ENCODE results near the gene IQSEC1. TPM values are rescaled to one million over a fixed set of nuclear protein-coding genes. Genes with fewer than 3 reads are reported as not detected.

The IQSEC1 gene
- total and polyA plus RNA-seq, 10 of the 15 experiments (the other 5 are each of a cell fraction or from before 2014, with no cell fraction given) = 0.92 to 55.2 (median 8.5) TPM

GRCh38 chr3:13066236-13066635, 7.0 kb downstream of the IQSEC1 start:
- intact Hi-C loops (cut with micrococcal nuclease; ENCODE audit: unreplicated experiment) = no loop called here
- ChIA-PET RAD21 (ENCODE audit: unreplicated experiment) (no interaction called here), CTCF (interaction anchor here (0.9 kb wide), 1 partner anchor 19 kb away, joined by 4 read pairs; no protein-coding TSS in a partner anchor), POLR2A (interaction anchor here (1.0 to 1.5 kb wide), 2 partner anchors 44 to 54 kb away, joined by 4 read pairs; no protein-coding TSS in a partner anchor), SMC1A (ENCODE audit: uncharacterized antibody, unreplicated experiment) (interaction anchor here (1.0 to 1.2 kb wide), 2 partner anchors 18 to 19 kb away, joined by 4 to 5 read pairs; no protein-coding TSS in a partner anchor)
- no peak; the same call in 2 of the 3 replicates for ATAC-seq
- 34% methylated on average over 11 of the region's 11 CpGs for WGBS (ENCODE audit: insufficient coverage, insufficient replicate concordance, low lambda C conversion rate, missing lambda C conversion rate)
- no peak for FAIRE-seq
- Histone ChIP-seq H3K4me2 (ENCODE audit: control insufficient read depth, insufficient read depth) (peak overlapping the region; percentile 31; the same call in 1 of the 2 replicates), H3K79me2 (ENCODE audit: control insufficient read depth, insufficient read depth, low read length) (peaks cover 48% of the 10 kb centered on the region), H4K20me1 (ENCODE audit: control insufficient read depth, insufficient read depth) (no peaks in the 10 kb centered on the region), H3K27me3 (replicated peaks in 1 of 2; ENCODE audit: control insufficient read depth in 2 of 2, insufficient read depth in 2 of 2, low read length in 1 of 2) (no peaks in the 10 kb centered on the region), H3K9me3 (replicated peaks; ENCODE audit: control insufficient read depth, insufficient read depth, low read length) (no peaks in the 10 kb centered on the region), H3K9ac (ENCODE audit: control insufficient read depth, insufficient read depth, low read length) (peak overlapping the region; percentile 20; the same call in 1 of the 2 replicates), H2AFZ (ENCODE audit: control insufficient read depth, low read depth, low read length) (peak overlapping the region; percentile 66), H3K4me3 (no peak overlapping the region), H3K36me3 (ENCODE audit: control insufficient read depth in 2 of 2, insufficient read depth in 2 of 2, low read length in 1 of 2) (peaks cover 0 to 2% of the 10 kb centered on the region in 2 experiments; a peak in 1 of 4 replicates), H3K27ac (ENCODE audit: control insufficient read depth, insufficient read depth) (no peak overlapping the region), H3K4me1 (ENCODE audit: control insufficient read depth, insufficient read depth, low read length) (peaks cover 38% of the 10 kb centered on the region)
- in situ Hi-C loops (cut with MboI) = no loop called here
- BruUV-seq (replicated peaks) = no TSS peak
- no peak for DNase-seq (ENCODE audit: low read depth, low spot score)
- TF ChIP-seq JUND (IDR thresholded peaks at IDR 0.05; ENCODE audit: low read depth, low read length) (no peak), POLR2A (IDR thresholded peaks at IDR 0.05; ENCODE audit: low read depth, low read length) (peak; percentile 44), PKNOX1 (IDR thresholded peaks at IDR 0.05) (peak; percentile 20; the same call in 1 of the 2 replicates), TARDBP (IDR thresholded peaks at IDR 0.05; ENCODE audit: borderline replicate concordance) (no peak)

GRCh38 chr3:13065727-13066126, 7.5 kb downstream of the IQSEC1 start:
- no peak overlapping the region for H3K9ac ChIP-seq (ENCODE audit: control insufficient read depth, insufficient read depth, low read length)
- DNase-seq (ENCODE audit: low read depth, low spot score) (no peak), ATAC-seq (no peak), FAIRE-seq (no peak)
- CTCF ChIA-PET = interaction anchor here (1.0 kb wide), 1 partner anchor 26 kb away, joined by 3 read pairs; no protein-coding TSS in a partner anchor
- no TSS peak for BruUV-seq (replicated peaks)
- no peaks in the 10 kb centered on the region for H4K20me1 ChIP-seq (ENCODE audit: control insufficient read depth, insufficient read depth)
- in situ Hi-C loops (cut with MboI) = no loop called here
- RAD21 ChIA-PET (ENCODE audit: unreplicated experiment) = no interaction called here
- H3K27me3 ChIP-seq (replicated peaks in 1 of 2; ENCODE audit: control insufficient read depth in 2 of 2, insufficient read depth in 2 of 2, low read length in 1 of 2) = no peaks in the 10 kb centered on the region
- H3K4me3 ChIP-seq = no peak overlapping the region
- H3K27ac ChIP-seq (ENCODE audit: control insufficient read depth, insufficient read depth) = no peak overlapping the region
- intact Hi-C loops (cut with micrococcal nuclease; ENCODE audit: unreplicated experiment) = no loop called here
- H3K4me1 ChIP-seq (ENCODE audit: control insufficient read depth, insufficient read depth, low read length) = peaks cover 34% of the 10 kb centered on the region
- SMC1A ChIA-PET (ENCODE audit: uncharacterized antibody, unreplicated experiment) = interaction anchor here (0.6 to 1.6 kb wide), 3 partner anchors 10 to 353 kb away, joined by 3 read pairs; no protein-coding TSS in a partner anchor
- POLR2A ChIA-PET = interaction anchor here (1.0 kb wide), 1 partner anchor 53 kb away, joined by 4 read pairs; no protein-coding TSS in a partner anchor
- WGBS (ENCODE audit: insufficient coverage, insufficient replicate concordance, low lambda C conversion rate, missing lambda C conversion rate) = 59% methylated on average over 4 of the region's 4 CpGs
- H3K4me2 ChIP-seq (ENCODE audit: control insufficient read depth, insufficient read depth) = no peak overlapping the region
- no peaks in the 10 kb centered on the region for H3K9me3 ChIP-seq (replicated peaks; ENCODE audit: control insufficient read depth, insufficient read depth, low read length)
- H3K36me3 ChIP-seq (ENCODE audit: control insufficient read depth in 2 of 2, insufficient read depth in 2 of 2, low read length in 1 of 2) = peaks cover 0 to 2% of the 10 kb centered on the region in 2 experiments; a peak in 1 of 4 replicates
- peak overlapping the region; percentile 66; the same call in 1 of the 2 replicates for H2AFZ ChIP-seq (ENCODE audit: control insufficient read depth, low read depth, low read length)
- peaks cover 43% of the 10 kb centered on the region for H3K79me2 ChIP-seq (ENCODE audit: control insufficient read depth, insufficient read depth, low read length)
- no peak for TF ChIP-seq SPI1 (IDR thresholded peaks at IDR 0.05; ENCODE audit: borderline replicate concordance, insufficient read depth, low read depth, low read length)
- no peak for TF ChIP-seq HCFC1 (IDR thresholded peaks at IDR 0.05; ENCODE audit: low read length)
- no peak for TF ChIP-seq ZSCAN29 (IDR thresholded peaks at IDR 0.05)
- no peak for TF ChIP-seq CUX1 (IDR thresholded peaks at IDR 0.05; ENCODE audit: insufficient replicate concordance, low read depth, low read length)
- no peak for TF ChIP-seq CBX5 (IDR thresholded peaks at IDR 0.05; ENCODE audit: low read depth)
- TF ChIP-seq SMARCA5 (IDR thresholded peaks at IDR 0.05) = no peak
- TF ChIP-seq BRCA1 (IDR thresholded peaks at IDR 0.05; ENCODE audit: low read depth, low read length) = no peak
- TF ChIP-seq BMI1 (IDR thresholded peaks at IDR 0.05; ENCODE audit: borderline replicate concordance) = no peak

All from GM12878 (cell line).